ENCODE results near the gene CROCC.

The CROCC gene

GRCh38 chr1:17008208-17008855, 86.6 kb downstream of the CROCC start:
- in situ Hi-C loops (cut with MboI; ENCODE audit: low sequenced_read_pairs), result no loop called here

DNA sequence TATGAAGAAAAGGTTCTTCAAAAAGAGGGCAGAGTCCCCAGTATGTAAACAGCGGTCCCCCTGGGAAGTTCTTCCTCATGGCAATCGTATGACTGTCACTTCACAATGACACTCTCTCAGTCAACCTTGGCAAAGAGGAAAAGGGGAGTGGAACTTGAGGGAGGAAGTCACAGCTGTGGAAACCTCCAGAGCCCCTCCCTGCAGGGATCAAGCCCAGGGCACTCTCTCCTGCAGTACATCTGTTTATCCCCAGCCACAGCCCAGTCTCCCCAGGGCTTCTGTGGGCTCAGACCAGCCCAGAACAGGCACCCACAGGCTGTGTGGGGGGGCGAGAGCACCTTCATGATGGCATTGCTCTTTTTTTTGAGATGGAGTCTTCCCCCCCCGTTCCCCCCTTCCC, 88.0 kb downstream of the CROCC start:
- in situ Hi-C loops (cut with MboI; ENCODE audit: low sequenced_read_pairs), result no loop called here

- in situ Hi-C loops (cut with MboI; ENCODE audit: low sequenced_read_pairs), result no loop called here
These were observed 89.3 kb downstream of the CROCC start for GRCh38 chr1:17011092-17011438.

DNA sequence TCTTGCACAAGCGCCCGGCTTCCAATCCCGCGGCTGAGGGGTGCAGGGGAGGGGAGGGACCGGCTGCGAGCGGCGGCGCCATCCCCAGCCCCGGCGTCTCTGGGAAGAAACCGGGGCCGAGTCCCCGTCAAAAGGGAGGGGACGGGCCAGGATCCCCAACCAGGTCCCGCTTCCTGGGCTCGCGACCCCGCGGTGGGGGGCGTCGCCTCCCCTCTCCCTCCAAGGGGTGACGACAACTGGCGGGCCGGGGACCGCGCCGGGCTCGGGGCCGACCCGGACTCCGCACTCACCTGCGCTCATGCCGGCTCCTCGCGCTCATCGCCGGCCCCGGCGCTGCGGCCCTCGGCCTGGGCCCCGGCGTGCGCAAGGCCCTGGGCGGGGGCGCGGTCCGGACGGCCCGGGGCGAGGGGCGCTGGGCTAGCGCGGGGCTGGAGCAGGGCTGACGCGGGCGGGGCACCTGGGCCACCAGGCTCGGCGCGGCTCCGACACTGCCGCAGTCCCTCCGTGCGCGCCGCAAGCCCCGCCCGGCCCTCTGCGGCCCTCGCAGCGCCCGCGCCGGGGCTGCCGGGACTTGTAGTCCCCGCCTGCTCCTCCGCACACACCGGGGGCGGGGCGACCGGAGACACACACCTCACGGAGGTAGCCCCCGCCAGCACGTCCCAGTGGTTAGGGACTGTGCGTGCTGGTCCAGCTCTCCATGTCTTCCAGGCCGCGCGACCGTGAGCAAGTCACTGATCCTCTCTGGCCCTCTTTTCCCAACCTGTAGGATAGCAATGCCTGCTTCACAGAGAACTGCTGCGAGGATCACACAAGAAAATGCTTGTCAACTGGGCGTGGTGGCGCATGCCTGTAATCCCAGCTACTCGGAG, 89.9 kb downstream of the CROCC start, which contains the start of gene ATP13A2:
Gene ATP13A2 (minus strand): TSS at position 490 of the 869 bp plus-strand sequence. CDS start 190 bp downstream, at position 300.
- in situ Hi-C loops (cut with MboI; ENCODE audit: low sequenced_read_pairs), result no loop called here

DNA sequence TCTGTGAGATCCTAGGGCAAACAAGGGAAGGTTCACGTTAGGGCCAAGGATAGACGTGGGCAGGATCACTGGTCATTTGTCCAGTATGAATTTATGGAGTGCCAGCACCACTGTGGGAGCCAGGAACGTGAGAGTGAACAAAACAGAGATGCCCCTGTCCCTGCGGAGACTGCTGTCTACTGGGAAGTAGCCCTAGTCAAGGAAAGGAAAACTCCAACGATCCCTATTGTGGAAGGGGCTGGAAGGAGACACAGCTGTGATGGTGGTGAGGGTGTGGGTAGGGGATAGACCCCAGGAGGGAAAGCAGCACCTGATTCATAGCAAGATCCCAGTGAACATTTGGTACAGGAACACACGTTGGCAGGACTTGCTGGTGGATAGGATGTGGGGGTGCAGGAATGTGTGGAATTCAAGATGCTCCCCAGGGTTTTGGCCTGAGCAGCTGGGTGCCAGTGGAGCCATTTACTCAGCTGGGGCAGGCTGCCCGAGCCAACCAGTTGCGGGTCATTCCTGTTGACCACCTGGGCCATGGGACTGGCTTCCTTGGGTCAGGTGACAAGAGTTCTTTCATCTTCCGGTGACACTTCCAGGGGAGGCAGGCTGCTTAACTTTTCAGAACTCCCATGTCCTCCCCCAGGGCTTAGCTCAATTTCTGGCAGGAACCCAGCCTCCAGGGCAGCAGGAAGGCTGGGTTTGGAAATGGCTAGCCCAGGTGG, 91.2 kb downstream of the CROCC start:
- in situ Hi-C loops (cut with MboI; ENCODE audit: low sequenced_read_pairs), result no loop called here

DNA sequence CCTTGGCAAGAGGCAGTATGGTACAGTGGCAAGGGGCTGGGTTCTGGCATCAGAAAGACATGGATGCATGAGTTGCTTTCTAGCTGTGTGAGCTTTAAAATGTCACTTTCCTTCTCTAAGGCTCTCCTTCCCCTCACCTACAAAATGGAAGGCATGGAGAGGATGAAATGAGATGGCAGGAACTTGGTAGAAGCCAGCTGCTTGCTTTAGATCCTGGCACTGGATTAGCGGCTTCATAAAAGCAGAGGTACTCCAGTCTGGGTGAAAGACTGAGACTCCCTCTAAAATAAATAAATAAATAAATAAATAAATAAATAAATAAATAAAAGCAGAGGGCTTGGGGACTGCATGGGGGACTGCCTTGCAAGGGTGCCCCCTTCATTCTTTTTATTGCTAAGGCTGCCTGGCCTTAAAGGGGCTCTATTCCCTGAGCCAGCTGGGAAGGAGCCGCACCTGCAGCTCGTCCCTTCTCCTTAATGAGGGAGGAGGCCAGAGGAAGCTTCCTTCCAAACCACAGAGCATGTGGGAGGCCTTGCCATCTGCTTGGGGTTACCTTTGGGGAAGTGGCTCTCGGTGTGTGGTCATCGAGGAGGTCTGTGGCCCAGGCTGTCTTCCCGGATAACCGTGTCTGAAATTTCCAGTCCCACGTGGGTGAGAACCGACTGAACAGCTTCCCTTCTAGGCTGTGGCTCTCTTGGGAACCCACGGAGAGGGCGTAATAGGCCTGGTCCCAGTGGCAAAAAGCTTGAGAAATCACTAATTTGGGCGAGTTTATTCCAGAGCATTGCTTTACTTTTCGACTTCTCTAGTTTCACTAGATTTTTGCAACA, 92.0 kb downstream of the CROCC start:
- in situ Hi-C loops (cut with MboI; ENCODE audit: low sequenced_read_pairs), result no loop called here

DNA sequence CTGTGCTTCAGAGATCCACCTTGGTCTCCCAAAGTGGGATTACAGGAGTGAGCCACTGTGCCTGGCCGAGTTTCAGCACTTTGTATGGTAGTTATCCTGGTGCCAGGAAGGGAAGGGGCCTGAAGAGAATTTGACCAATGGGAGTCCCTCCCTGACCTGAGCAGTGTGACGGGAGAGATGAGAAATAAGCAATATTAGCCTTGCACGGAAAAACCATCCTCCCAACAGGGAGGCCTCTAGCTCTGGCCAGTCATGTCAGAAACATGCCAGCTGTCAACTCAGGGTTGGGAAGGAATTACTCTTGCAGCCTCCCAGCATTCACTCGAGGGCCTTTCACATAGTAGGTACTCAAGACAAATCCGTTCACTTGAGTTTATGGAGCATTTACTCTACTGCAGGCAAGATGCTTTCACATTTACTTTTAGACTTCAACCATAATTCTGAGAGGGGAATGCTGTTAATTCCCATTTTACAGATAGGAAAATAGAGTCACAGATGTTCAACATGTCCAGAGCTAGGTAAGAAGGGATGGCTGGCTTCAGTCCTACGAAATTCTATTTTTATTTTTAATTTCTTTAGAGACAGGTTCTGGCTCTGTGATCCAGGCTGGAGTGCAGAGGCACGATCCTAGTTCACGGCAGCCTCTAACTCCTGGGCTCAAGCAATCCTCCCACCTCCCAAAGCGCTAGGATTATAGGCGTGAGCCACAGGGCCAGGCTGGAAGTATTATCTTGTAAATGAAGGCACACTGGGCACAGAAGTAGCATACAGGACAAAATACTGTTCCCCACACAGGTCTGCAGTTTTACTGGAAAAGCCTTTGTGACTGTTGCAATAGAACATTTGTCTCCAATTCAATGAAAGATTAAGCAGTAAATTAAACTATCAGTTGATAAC, 93.2 kb downstream of the CROCC start:
- in situ Hi-C loops (cut with MboI; ENCODE audit: low sequenced_read_pairs), result no loop called here

DNA sequence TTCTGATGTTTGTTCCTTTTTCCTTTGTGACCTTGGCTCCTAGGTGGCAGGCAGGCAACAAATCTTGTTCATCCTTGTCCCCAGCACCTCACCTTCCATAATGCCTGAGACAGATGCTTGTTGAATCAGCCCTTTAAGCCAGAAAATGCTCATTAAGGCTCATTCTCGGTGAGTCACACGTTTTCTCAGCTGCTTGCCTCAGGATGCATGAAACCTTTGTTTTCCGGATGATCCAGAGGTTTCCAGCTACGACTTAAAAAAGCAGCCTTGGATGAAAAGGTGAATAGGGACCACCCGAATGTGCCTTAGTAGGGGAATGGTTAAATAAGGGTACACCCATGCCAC, 94.6 kb downstream of the CROCC start:
- in situ Hi-C loops (cut with MboI; ENCODE audit: low sequenced_read_pairs), result no loop called here

- in situ Hi-C loops (cut with MboI; ENCODE audit: low sequenced_read_pairs), result no loop called here
These were observed 95.7 kb downstream of the CROCC start for GRCh38 chr1:17017435-17017834.

GRCh38 chr1:17018849-17019248, 97.1 kb downstream of the CROCC start:
- in situ Hi-C loops (cut with MboI; ENCODE audit: low sequenced_read_pairs), result no loop called here

DNA sequence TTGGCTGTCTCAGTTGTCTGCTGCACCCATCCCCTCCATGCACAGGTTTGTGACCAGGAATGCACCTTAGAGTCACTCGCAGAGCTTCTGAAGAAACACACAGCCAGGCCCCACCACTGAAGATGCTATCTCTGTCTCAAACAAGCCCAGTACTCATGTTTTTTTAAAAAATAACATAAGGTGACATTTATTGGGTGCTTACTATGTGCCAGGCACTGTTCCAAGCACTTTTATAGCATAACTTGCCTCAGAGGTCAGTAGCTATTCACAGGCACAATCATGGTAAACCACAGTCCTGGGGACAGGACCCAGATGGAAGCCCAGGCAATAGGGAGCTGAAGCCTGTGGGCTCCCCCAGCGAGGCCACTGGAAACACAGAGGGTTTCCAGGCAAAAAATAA, 98.8 kb downstream of the CROCC start:
- in situ Hi-C loops (cut with MboI; ENCODE audit: low sequenced_read_pairs), result no loop called here

DNA sequence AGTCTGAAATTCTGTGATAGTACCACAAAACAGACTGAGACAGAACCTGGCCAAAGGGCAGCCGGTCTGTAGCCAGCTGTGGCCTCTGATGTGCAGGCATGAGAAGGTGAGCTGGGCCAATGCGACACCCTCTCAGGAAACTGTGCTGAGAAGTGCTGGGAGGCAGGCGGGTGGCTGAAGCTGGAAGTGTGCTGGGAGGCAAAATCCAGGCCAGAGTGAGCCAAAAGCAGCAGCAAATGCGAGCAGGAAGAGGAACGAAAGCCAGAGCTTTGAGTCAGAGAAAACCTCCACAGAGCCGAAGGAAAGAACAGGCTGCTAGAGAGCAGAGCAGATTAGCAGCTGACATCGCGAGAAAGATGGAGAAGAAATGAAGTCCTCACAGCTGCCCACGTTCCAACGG, 100.2 kb downstream of the CROCC start:
- in situ Hi-C loops (cut with MboI; ENCODE audit: low sequenced_read_pairs), result no loop called here

Measured in hTERT RPE-1 (cell line).